Activated CD4-positive, alpha-beta memory T cell treated with anti-CD3 and anti-CD28 coated beads for 36 hours (primary cell): Measurements from ENCODE around the gene ALDH1B1. TPM values are rescaled to one million over a fixed set of nuclear protein-coding genes. Genes with fewer than 3 reads are reported as not detected.

Experiments
- CTCF ChIA-PET: fragments of 350-600 bp; sonication (Branson Sonifier 250); formaldehyde crosslinking; loops from one replicate; lab custom pipeline; 2021; ENCODE audit warnings: antibody characterized with exemption, inconsistent platforms; lab: Charles Lee
- POLR2A ChIA-PET: fragments of 350-600 bp; sonication (Branson Sonifier 250); formaldehyde crosslinking; loops from one replicate; lab custom pipeline; 2021; ENCODE audit warnings: antibody characterized with exemption; lab: Charles Lee
- DNase-seq: peaks from one replicate; pipeline ENCODE4 v3.0.0-alpha.2; 2020
- H3K27ac Mint-ChIP-seq: one replicate; pipeline ENCODE4 v1.8.0; 2021; ENCODE audit warnings: mixed read lengths
- H3K27me3 Mint-ChIP-seq: one replicate; pipeline ENCODE4 v1.8.0; 2021; ENCODE audit warnings: mixed read lengths
- H3K36me3 Mint-ChIP-seq: one replicate; pipeline ENCODE4 v1.8.0; 2021; ENCODE audit warnings: mixed read lengths
- H3K4me1 Mint-ChIP-seq: one replicate; pipeline ENCODE4 v1.8.0; 2021; ENCODE audit warnings: low read depth, mixed read lengths
- H3K4me3 Mint-ChIP-seq: one replicate; pipeline ENCODE4 v1.8.0; 2021; ENCODE audit warnings: mild to moderate bottlenecking, mixed read lengths
- H3K9me3 Mint-ChIP-seq: one replicate; pipeline ENCODE4 v1.8.0; 2021; ENCODE audit warnings: mixed read lengths
- intact Hi-C: fragments of 100-400 bp; cut with micrococcal nuclease; formaldehyde crosslinking; loops from one replicate; pipeline ENCODE4 v1.15.1; 2023
- total RNA-seq, 2 experiments: library from RNA; stranded (reverse); gene quantifications; one replicate each; pipeline ENCODE4 v1.2.3, GENCODE V29; 2021

ALDH1B1 gene
- total RNA-seq, 2 experiments from 2014 or later, result 22.1 to 22.2 TPM

GRCh38 chr9:38424918-38425317 lies 32.4 kb downstream of the ALDH1B1 start:
- ChIA-PET POLR2A (no interaction called here), CTCF (no interaction called here)
- H3K9me3 Mint-ChIP-seq, result no peaks in the 10 kb centered on the region
- intact Hi-C loops, result no loop called here
- no peak for DNase-seq
- no peak overlapping the region for H3K27ac Mint-ChIP-seq
- H3K27me3 Mint-ChIP-seq, result peaks cover 37% of the 10 kb centered on the region
- no peak overlapping the region for H3K4me3 Mint-ChIP-seq
- no peaks in the 10 kb centered on the region for H3K36me3 Mint-ChIP-seq
- peaks cover 2% of the 10 kb centered on the region for H3K4me1 Mint-ChIP-seq

GRCh38 chr9:38428062-38428461 lies 35.6 kb downstream of the ALDH1B1 start:
- DNase-seq, result no peak
- Mint-ChIP-seq H3K4me1 (peaks cover 2% of the 10 kb centered on the region), H3K27ac (no peak overlapping the region), H3K36me3 (no peaks in the 10 kb centered on the region), H3K4me3 (no peak overlapping the region), H3K9me3 (no peaks in the 10 kb centered on the region), H3K27me3 (peaks cover 22% of the 10 kb centered on the region)
- intact Hi-C loops, result no loop called here
- ChIA-PET POLR2A (no interaction called here), CTCF (interaction anchor here (1.0 kb wide), 1 partner anchor 514 kb away, joined by 5 read pairs; no protein-coding TSS in a partner anchor)

DNA sequence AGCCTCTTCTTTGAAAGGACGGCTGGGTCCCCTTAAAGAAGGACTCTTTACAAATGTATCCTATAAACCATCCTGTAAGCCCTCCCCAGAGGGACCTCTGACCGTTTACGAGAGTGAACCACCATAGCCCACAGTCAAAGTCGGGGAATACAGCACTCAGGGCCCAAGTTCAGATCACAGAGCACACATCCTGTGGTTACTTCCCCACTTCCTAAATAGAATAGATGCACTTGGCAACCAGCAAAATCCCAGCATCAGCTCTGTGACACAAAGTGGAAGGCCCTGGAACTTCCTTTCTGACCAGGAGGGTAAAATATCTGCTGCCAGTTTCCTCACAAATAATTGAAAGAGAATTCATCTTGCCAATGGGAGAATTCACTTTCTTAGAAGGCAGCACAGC lies 38.6 kb downstream of the ALDH1B1 start:
- Mint-ChIP-seq H3K27ac (no peak overlapping the region), H3K9me3 (no peaks in the 10 kb centered on the region), H3K36me3 (no peaks in the 10 kb centered on the region), H3K4me1 (no peaks in the 10 kb centered on the region), H3K4me3 (no peak overlapping the region), H3K27me3 (peaks cover 5% of the 10 kb centered on the region)
- intact Hi-C loops, result no loop called here
- DNase-seq, result no peak
- ChIA-PET POLR2A (no interaction called here), CTCF (interaction anchor here (1.1 kb wide), 1 partner anchor 14 kb away, joined by 4 read pairs; no protein-coding TSS in a partner anchor)

GRCh38 chr9:38432922-38433510 lies 40.5 kb downstream of the ALDH1B1 start:
- POLR2A ChIA-PET, result no interaction called here
- H3K27me3 Mint-ChIP-seq, result no peaks in the 10 kb centered on the region
- no peak overlapping the region for H3K27ac Mint-ChIP-seq
- intact Hi-C loops, result loop anchor here (1.0 to 2.0 kb wide), 2 partner anchors 62 to 520 kb away; no protein-coding TSS in a partner anchor
- CTCF ChIA-PET, result interaction anchor here (0.8 to 3.6 kb wide), 2 partner anchors 15 to 519 kb away, joined by 3 to 32 read pairs; no protein-coding TSS in a partner anchor
- no peak for DNase-seq
- no peak overlapping the region for H3K4me3 Mint-ChIP-seq
- no peaks in the 10 kb centered on the region for H3K4me1 Mint-ChIP-seq
- H3K9me3 Mint-ChIP-seq, result no peaks in the 10 kb centered on the region
- no peaks in the 10 kb centered on the region for H3K36me3 Mint-ChIP-seq

DNA sequence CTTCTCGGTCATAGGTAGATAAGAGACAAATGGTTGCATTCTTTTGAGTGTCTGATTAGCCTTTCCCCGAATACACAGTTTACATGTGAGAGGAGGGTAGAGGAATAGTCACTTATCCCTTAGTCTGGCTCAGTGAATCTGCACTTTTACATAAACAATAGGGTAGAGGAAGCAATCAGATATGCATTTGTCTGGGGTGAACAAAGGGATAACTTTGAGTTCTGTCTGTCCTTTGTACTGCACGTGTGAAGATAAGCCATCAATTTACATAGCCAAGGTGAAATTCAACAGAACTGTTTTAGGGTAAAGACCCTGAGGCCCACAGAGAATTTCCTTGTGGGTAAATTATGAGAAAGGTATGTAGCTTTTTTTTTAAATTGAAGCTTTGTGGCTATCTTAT lies 41.9 kb downstream of the ALDH1B1 start:
- POLR2A ChIA-PET, result no interaction called here
- H3K9me3 Mint-ChIP-seq, result no peaks in the 10 kb centered on the region
- CTCF ChIA-PET, result interaction anchor here (0.7 to 3.6 kb wide), 2 partner anchors 82 to 520 kb away, joined by 3 to 32 read pairs; no protein-coding TSS in a partner anchor
- intact Hi-C loops, result no loop called here
- H3K4me1 Mint-ChIP-seq, result no peaks in the 10 kb centered on the region
- H3K4me3 Mint-ChIP-seq, result no peak overlapping the region
- H3K36me3 Mint-ChIP-seq, result no peaks in the 10 kb centered on the region
- no peak overlapping the region for H3K27ac Mint-ChIP-seq
- no peaks in the 10 kb centered on the region for H3K27me3 Mint-ChIP-seq
- DNase-seq, result no peak

GRCh38 chr9:38434853-38435252 lies 42.4 kb downstream of the ALDH1B1 start:
- DNase-seq, result no peak
- Mint-ChIP-seq H3K9me3 (no peaks in the 10 kb centered on the region), H3K4me3 (no peak overlapping the region), H3K4me1 (no peaks in the 10 kb centered on the region), H3K36me3 (no peaks in the 10 kb centered on the region), H3K27me3 (no peaks in the 10 kb centered on the region), H3K27ac (no peak overlapping the region)
- intact Hi-C loops, result no loop called here
- ChIA-PET POLR2A (no interaction called here), CTCF (interaction anchor here (3.6 kb wide), 1 partner anchor 521 kb away, joined by 32 read pairs; no protein-coding TSS in a partner anchor)

DNA sequence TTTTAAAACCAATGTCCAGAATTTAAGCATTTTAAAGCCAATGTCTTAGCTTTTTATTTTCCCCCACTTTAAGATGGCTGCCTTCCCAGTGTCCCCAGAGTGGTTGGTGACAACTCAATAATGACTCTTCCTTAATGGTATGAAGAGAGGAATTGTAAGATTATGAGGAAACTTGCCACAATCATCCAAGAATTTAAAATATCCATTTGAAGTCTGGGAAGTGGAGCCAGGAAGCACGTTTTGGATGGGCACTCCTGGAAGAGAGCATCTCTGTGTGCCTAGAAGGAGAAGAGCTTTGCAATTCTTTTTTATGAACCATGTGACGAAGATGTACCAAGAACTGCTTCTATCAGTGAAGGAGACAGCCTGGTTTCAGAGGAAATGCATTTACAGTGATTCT lies 43.0 kb downstream of the ALDH1B1 start:
- intact Hi-C loops, result no loop called here
- CTCF ChIA-PET, result no interaction called here
- DNase-seq, result no peak
- POLR2A ChIA-PET, result no interaction called here
- Mint-ChIP-seq H3K36me3 (no peaks in the 10 kb centered on the region), H3K9me3 (no peaks in the 10 kb centered on the region), H3K27ac (no peak overlapping the region), H3K4me1 (no peaks in the 10 kb centered on the region), H3K27me3 (no peaks in the 10 kb centered on the region), H3K4me3 (no peak overlapping the region)

DNA sequence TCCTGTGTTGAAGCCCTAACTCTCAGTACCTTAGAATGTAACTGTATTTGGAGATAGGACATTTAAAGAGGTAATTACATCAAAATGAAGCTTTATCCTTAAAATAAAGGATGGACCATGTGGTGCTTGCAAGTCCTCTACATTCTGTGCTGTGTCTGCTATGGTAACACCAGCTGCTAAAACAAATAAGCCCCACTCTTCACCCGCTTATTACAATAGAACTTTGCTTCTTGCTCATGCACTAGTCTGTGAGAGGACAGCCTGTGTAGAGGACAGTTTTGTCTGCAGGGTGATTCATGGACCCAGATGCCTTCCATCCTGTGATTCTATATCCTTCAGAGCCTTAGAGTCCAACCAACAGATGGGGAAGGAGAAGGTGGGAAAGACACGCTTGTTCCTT lies 44.2 kb downstream of the ALDH1B1 start:
- ChIA-PET CTCF (no interaction called here), POLR2A (no interaction called here)
- intact Hi-C loops, result no loop called here
- no peak overlapping the region for H3K4me3 Mint-ChIP-seq
- no peaks in the 10 kb centered on the region for H3K36me3 Mint-ChIP-seq
- no peak overlapping the region for H3K27ac Mint-ChIP-seq
- DNase-seq, result no peak
- H3K27me3 Mint-ChIP-seq, result no peaks in the 10 kb centered on the region
- no peaks in the 10 kb centered on the region for H3K4me1 Mint-ChIP-seq
- no peaks in the 10 kb centered on the region for H3K9me3 Mint-ChIP-seq

GRCh38 chr9:38437193-38437823 lies 44.8 kb downstream of the ALDH1B1 start:
- no peaks in the 10 kb centered on the region for H3K4me1 Mint-ChIP-seq
- ChIA-PET CTCF (no interaction called here), POLR2A (no interaction called here)
- DNase-seq, result no peak
- no peak overlapping the region for H3K4me3 Mint-ChIP-seq
- H3K36me3 Mint-ChIP-seq, result no peaks in the 10 kb centered on the region
- no peaks in the 10 kb centered on the region for H3K27me3 Mint-ChIP-seq
- intact Hi-C loops, result no loop called here
- no peak overlapping the region for H3K27ac Mint-ChIP-seq
- no peaks in the 10 kb centered on the region for H3K9me3 Mint-ChIP-seq

DNA sequence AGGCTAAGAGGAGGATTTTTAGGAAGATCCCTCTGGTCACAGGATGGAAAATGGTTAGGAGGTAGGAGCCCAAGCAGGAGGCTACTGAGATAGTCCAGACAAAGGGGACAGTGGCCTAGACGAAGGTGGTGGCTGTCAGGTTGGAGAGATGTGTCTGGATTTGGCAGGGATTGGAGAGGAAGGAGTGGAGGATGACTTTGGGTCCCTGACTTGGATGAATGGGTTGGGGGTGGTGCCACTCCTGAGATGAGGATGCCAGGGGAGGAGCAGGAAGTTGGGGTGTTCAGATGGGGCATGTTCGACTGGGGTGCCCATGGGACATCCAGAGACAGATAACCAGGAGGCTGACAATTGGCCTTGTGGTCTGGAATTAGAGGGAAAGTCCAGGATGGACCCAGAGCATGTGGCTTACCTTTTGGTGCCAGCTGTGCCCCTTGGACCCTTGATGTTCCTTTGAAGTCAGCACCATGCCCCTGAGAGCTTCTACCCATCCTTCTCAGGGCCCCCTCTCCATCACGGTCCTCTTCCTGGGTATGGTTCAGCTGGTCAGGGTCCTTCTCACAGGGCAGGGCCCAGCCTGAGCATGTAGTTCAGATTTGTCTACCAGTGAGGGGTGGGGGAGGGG lies 46.9 kb downstream of the ALDH1B1 start:
- CTCF ChIA-PET, result interaction anchor here (0.6 kb wide), 1 partner anchor 136 kb away, joined by 3 read pairs; no protein-coding TSS in a partner anchor
- no peak overlapping the region for H3K4me3 Mint-ChIP-seq
- POLR2A ChIA-PET, result no interaction called here

DNA sequence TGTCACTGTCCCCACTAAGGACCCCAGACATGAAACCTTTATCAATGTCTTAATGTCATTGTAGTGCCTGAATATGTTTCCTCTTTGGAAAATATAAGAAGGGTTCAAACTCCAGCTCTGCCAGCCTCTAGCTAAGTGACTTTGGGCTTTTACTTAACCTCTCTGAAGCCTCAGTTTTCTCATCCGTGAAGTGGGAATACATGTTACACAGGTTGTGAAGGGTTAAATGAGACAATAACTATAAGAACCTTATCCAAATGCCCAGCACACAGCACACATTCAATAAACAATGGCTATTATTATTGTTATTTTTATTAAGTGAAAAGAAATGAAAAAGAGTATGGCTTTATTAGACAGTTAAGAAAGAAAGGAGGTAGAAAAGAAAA lies 47.4 kb downstream of the ALDH1B1 start:
- no peaks in the 10 kb centered on the region for H3K27me3 Mint-ChIP-seq
- no peaks in the 10 kb centered on the region for H3K9me3 Mint-ChIP-seq
- ChIA-PET POLR2A (no interaction called here), CTCF (interaction anchor here (0.6 kb wide), 1 partner anchor 135 kb away, joined by 3 read pairs; no protein-coding TSS in a partner anchor)
- no peak overlapping the region for H3K4me3 Mint-ChIP-seq
- no peaks in the 10 kb centered on the region for H3K4me1 Mint-ChIP-seq
- no peak overlapping the region for H3K27ac Mint-ChIP-seq
- no peak for DNase-seq
- H3K36me3 Mint-ChIP-seq, result no peaks in the 10 kb centered on the region
- intact Hi-C loops, result no loop called here

More for the DNA sequence above, 46.9 kb downstream of the ALDH1B1 start:
- H3K9me3 Mint-ChIP-seq, result no peaks in the 10 kb centered on the region
- no peak for DNase-seq
- intact Hi-C loops, result no loop called here
- no peaks in the 10 kb centered on the region for H3K36me3 Mint-ChIP-seq
- no peaks in the 10 kb centered on the region for H3K4me1 Mint-ChIP-seq
- no peak overlapping the region for H3K27ac Mint-ChIP-seq
- no peaks in the 10 kb centered on the region for H3K27me3 Mint-ChIP-seq

GRCh38 chr9:38440516-38440915 lies 48.0 kb downstream of the ALDH1B1 start:
- intact Hi-C loops, result no loop called here
- POLR2A ChIA-PET, result no interaction called here
- no peak for DNase-seq
- CTCF ChIA-PET, result no interaction called here
- no peaks in the 10 kb centered on the region for H3K4me1 Mint-ChIP-seq
- no peak overlapping the region for H3K27ac Mint-ChIP-seq
- no peaks in the 10 kb centered on the region for H3K27me3 Mint-ChIP-seq
- no peaks in the 10 kb centered on the region for H3K36me3 Mint-ChIP-seq
- H3K9me3 Mint-ChIP-seq, result no peaks in the 10 kb centered on the region
- H3K4me3 Mint-ChIP-seq, result no peak overlapping the region
